GM10266 (cell line): ENCODE results near the gene TNFRSF14.

Experiments used
- DNase-seq: peaks from one replicate; pipeline ENCODE4 v3.0.0; 2012; ENCODE audit errors: extremely low spot score
- CTCF ChIP-seq: IDR thresholded peaks from 2 replicates; pipeline ENCODE4 v1.5.1; 2012; ENCODE audit warnings: mild to moderate bottlenecking, low read depth; ENCODE audit not compliant: control insufficient read depth, insufficient read depth; ENCODE audit errors: missing control alignments

TNFRSF14 gene

GRCh38 chr1:2586154-2587070, 30.2 kb downstream of the TNFRSF14 start, which contains the start of gene PRXL2B:
Gene PRXL2B, plus strand, starts transcription at chr1:2586777. Its CDS starts 109 bp downstream, at chr1:2586886.
- DNase-seq: peak; percentile 100

GRCh38 chr1:2587071-2587859, 31.1 kb downstream of the TNFRSF14 start:
- no peak for DNase-seq
- TF ChIP-seq CTCF: no peak

More at GRCh38 chr1:2586154-2587070, 30.2 kb downstream of the TNFRSF14 start, which contains the start of gene PRXL2B:
- no peak for TF ChIP-seq CTCF

DNA sequence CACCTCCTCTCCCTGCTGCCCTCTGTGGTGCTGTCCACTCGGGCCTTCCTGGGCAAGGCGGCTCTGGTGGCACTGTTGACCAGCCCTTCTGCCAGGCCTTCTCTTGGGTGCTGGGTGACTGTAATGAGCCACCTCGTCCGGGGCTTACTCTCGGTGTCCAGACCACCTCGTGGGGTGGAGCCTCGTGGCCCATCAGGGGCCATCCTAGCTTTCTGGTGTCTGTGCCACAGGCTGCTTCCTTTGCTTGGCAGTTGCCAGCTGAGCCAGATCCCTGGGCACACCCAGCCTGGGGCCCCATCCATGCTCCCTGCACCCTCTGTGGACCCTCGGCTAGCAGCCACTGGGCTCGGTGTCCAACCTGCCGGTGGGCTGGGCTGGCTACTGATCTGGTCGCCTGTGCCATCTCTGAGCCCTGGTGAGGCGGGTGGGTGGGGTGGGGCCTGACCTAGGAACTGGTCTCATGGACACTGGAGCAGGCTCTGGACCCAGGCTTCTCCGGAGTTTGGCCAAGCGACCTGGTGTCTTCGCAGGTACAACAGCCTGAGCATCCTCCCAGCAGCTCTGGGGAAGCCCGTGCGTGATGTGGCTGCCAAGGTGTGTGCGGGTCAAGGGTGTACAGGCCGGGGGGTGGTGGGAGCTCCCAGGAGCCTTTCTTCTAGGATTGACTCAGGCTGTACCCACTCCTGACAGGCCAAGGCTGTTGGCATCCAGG, 31.8 kb downstream of the TNFRSF14 start:
- TF ChIP-seq CTCF: no peak
- DNase-seq: peak; percentile 25

DNA sequence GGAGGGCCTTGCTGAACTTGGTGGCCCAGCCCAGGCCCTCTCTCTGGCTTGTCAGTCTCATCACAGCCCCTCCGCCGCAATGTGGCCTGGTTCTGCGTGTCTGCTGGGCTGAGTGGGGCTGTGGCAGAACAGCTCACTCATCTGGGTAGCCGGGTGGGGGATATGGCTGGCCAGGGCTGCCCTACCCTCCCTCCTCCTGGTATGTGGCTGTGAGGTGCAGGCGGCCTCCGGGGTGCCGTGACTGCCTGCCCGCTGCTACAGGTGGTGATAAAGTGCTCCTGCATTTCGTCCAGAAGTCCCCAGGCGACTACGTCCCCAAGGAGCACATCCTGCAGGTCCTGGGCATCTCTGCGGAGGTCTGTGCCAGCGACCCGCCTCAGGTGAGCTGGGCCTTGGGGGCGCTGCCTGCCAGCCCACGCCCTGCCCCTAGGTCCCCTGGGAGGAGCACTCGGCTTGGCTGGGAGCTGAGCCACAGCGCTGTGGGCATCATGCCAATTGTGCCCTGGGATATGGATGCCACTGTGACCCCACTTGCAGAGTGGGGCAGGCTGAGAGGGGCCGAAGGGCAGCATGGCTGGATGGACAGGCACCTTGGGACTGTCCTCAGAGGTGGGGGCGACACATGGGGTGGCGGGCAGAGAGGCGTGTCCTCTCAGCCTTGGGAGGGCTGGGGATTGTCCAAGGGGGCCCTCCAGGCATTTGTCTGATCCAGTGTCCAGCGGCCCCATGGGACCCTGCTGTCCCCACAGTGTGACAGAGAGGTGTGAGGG, 32.7 kb downstream of the TNFRSF14 start:
- no peak for TF ChIP-seq CTCF

DNA sequence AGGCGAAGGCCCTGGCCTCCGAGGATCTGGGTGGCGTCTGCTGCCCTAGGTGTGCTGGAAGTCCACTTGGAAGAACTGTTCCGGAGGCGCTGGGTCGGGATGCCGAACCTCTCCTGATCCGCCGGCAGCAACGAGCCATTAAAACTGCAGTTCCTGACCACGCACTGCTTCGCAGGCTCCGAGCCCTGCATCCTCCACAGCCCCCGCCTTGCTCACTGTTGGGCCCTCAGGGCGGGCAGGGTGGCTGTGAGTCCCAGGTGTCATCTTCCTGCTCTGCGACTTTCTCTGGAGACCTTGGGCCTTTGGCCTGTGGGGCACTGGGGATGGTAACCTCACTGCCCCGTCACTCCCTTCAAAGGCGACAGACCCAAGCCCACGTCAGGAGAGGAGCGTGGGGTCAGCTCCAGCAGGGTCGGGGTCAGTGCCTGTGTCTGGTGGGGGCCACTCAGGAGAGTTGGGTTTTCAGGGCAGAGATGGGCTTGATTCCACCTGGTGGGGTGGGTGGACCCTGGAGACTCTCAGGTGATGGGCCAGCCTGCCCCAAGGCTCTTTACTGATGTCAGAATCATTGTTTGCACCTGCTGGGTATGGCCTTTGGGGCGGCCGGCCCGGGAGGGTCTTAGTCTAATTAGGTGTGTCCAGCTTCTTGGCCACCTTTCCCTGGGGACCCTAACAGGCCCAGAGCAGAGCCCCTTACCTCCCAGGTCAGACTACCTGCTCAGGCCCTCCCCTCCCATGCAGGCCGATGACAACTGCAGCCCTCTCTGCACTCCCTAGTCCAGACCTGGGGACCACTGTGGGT, 33.5 kb downstream of the TNFRSF14 start:
- no peak for DNase-seq
- no peak for TF ChIP-seq CTCF

More for the DNA sequence above, 32.7 kb downstream of the TNFRSF14 start:
- no peak for DNase-seq
